Superior temporal gyrus (tissue), 1 donor: Measurements from ENCODE around the gene CCDC144A.
"Not testable (repeated sequence)": the region's sequence is repeated elsewhere in the genome, so short reads cannot be mapped to it uniquely, and the experiment has no call there.

Experiments
- DNase-seq: peaks from one replicate; pipeline ENCODE4 v3.0.0-alpha.2; 2016; ENCODE audit errors: extremely low spot score

The CCDC144A gene

GRCh38 chr17:16757520-16757919 is 67.5 kb downstream of the CCDC144A start:
- not testable (repeated sequence) for DNase-seq

DNA sequence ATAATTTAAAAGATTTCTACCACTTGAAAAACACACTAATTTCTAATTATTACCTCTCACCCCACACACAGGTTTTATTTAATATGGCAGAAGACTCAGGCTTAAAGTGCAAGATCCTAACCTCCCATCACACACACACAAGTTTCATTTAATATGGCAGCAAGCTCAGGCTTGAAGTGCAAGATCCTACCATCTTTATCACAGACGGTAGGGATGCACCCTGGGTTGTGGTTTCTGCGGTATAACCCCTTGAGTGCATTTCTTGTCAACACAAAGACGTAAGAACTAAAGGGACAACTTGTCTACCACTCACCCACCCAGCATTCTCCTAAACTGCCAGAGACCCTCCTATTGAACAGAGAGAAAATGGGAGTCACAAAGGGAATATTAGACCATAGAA is 68.1 kb downstream of the CCDC144A start:
- not testable (repeated sequence) for DNase-seq

GRCh38 chr17:16768290-16769175 is 78.5 kb downstream of the CCDC144A start:
- DNase-seq, result not testable (repeated sequence)

GRCh38 chr17:16772394-16773145 is 82.5 kb downstream of the CCDC144A start:
- not testable (repeated sequence) for DNase-seq

DNA sequence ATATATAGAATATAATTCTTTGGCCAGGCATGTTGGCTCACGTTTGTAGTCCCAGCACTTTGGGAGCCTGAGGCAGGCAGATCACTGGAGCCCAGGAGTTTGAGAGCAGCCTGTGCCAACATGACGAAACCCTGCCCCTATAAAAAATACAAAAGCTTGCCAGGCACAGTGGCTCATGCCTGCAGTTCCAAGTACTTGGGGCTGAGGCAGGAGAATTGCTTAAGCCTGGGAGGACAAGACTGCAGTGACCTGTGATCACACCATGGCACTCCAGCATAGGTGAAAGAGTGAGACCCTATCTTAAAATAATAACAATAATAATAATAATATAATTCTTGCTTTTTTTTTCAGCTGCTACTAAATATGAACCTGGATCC is 83.1 kb downstream of the CCDC144A start:
- DNase-seq, result not testable (repeated sequence)

GRCh38 chr17:16787851-16788250 is 97.8 kb downstream of the CCDC144A start:
- not testable (repeated sequence) for DNase-seq

DNA sequence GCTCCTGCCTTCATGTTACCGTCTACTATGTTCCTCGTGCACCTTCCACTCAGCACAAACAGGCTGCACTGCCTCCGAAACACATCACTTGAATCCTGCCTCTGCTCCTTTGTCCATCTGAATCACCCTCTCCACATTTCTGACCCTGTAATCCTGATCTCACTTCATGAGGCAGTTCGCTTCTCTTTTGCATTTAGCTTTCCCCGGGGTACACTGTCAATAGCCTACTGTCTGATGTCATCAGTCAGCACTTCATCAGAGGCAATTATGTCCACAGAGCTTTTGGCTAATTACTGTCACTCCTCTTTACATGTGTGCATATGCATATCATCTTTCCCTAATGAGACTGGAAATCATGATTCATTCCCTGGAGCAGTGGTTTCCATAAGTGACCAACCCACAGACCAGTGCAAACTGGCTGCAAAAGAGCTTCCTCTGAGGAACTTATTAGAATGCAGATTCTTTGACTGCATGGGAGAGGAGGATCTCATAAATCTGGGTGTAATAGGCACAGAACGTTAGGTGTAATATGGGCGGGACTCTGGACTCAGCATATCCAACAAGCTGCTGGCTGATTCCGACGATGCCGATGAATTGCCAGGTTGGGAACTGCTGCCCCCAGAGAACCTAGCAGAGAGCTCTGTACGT is 99.0 kb downstream of the CCDC144A start:
- not testable (repeated sequence) for DNase-seq

DNA sequence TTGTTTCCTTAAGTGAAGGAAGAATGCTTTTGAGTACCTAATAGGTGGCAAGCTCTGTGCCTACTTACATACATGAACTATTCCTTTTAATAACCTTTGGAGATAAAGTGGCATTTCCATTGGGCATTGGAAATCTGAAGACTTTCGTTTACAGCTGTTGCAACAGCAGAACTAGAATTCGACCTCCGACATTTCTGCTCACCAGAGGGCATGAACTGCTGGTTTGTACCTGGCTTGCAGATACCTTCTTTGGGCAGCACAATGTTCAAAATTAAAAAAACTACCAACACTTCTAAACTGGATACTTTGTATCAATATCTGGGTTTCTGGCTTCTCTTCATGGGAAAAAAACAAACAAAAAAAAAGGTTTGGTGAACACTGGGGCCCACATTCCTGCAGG is 99.6 kb downstream of the CCDC144A start:
- DNase-seq, result not testable (repeated sequence)

DNA sequence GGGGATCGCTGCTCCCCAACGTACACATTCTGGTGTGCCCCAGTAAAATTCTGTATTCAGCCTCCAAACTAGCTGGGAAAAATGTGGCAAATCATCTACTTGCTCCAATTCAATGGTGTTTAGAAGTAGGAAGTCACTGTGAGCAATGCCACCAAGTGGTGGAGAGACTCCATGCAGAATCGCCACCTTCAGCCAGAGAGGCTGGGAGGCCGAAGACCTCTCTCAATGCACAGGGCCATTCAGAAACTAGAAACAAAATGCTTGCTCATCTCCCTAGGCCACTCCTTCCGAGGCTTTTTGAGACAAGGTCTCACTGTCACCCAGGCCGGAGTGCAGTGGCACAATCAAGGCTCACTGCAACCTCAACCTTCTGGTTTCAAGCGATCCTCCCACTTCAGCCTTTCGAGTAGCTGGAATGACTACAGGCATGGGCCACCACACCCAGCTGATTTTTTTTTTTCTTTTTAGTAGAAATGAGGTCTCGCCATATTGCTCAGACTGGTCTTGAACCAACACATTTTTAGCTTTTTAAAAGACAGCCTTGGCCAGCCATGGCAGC is 100.4 kb downstream of the CCDC144A start:
- DNase-seq, result not testable (repeated sequence)

DNA sequence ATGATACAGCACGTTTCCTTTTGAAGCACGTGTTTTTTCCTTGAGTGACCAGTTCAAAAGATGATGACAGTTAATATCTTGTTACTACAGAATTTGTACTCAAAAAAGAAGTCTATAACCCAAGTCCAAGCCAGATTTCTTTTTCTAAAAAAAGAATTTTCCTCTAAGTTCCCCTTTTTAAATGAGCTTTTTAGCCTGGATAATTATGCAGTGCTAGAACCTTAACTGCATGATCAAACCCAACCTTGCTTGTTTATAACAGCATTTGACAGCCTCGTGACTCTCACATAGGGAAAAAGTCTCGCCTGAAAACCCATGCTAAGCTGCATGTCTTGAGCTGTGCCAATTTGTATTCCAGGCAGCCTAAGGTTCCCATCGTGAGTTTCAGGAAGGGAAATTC is 104.2 kb downstream of the CCDC144A start:
- not testable (repeated sequence) for DNase-seq

- not testable (repeated sequence) for DNase-seq
Observed at GRCh38 chr17:16795894-16796293, 105.9 kb downstream of the CCDC144A start.

GRCh38 chr17:16804851-16805250 is 114.8 kb downstream of the CCDC144A start:
- not testable (repeated sequence) for DNase-seq

DNA sequence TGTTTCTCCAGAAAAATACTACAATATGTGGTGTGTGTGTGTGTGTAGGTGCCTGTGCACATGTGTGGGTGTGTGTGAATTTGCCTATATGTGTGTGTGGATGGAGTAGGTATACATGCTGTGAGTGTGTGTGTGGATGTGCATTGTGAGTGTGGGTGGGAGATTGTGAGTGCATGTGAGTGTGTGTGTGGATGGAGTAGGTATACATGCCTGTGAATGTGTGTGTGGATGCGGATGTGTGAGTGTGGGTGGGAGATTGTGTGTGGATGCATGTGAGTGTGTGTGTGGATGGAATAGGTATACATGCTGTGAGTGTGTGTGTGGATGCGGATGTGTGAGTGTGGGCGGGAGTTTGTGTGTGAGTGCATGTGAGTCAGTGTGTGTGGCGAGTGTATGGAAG is 116.6 kb downstream of the CCDC144A start:
- not testable (repeated sequence) for DNase-seq

DNA sequence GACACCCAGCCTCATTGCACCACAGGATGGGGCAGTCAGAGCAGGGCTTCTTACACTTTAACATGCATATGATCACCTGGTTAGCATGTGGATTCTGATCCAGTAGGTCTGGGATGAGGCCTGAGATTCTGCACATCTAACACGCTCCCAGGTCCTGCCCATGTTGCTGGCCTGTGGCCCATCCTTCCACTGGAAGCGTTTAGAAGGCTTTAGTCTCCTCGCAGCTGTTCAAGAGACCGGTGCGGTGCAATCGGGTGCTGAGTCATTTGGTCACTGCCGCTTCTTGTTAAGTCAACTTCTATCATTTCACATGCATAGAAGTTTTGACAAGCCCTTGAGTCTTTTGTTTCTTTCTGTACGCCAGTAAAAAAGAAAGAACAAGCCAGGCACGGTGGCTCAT is 117.6 kb downstream of the CCDC144A start:
- DNase-seq, result not testable (repeated sequence)

DNA sequence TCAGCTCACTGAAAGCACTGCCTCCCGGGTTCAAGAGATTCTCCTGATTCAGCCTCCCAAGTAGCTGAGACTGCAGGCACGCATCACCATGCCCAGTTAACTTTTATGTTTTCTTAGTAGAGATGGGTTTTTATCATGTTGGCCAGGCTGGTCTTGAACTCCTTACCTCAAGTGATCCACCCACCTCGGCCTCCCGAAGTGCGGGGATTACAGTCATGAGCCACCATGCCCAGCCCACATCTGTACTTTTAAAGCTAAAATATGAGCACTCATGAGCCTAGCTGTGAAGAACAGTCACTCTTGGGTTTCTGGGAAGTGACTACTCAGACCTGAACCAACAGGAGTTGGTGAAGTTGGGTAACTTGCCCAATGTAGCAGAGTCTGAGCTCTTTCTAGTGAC is 120.2 kb downstream of the CCDC144A start:
- not testable (repeated sequence) for DNase-seq

GRCh38 chr17:16812126-16812525 is 122.1 kb downstream of the CCDC144A start:
- DNase-seq, result not testable (repeated sequence)

DNA sequence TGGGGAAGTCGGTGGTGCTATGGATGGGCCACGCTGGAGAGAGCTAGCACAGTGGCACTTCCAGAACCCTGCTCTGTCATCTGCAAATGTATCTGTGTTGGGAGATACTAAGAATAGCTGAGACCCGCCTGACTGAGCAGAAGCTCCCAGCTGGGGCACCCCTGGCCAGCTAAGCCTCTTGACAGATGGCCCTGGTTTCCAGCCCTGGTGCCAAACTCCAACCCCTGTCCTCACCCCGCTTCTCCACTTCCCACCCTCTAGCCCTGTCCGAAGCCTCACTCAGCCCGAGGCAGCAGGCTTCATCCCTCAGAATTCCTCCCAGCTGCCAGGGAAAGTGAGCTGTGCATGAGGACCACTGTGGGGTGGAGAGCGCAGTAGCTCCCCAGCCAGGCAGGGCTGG is 124.4 kb downstream of the CCDC144A start:
- no peak for DNase-seq

GRCh38 chr17:16817201-16817600 is 127.2 kb downstream of the CCDC144A start:
- DNase-seq, result no peak

GRCh38 chr17:16817940-16818339 is 127.9 kb downstream of the CCDC144A start:
- DNase-seq, result not testable (repeated sequence)

GRCh38 chr17:16818340-16818739 is 128.3 kb downstream of the CCDC144A start:
- DNase-seq, result no peak

DNA sequence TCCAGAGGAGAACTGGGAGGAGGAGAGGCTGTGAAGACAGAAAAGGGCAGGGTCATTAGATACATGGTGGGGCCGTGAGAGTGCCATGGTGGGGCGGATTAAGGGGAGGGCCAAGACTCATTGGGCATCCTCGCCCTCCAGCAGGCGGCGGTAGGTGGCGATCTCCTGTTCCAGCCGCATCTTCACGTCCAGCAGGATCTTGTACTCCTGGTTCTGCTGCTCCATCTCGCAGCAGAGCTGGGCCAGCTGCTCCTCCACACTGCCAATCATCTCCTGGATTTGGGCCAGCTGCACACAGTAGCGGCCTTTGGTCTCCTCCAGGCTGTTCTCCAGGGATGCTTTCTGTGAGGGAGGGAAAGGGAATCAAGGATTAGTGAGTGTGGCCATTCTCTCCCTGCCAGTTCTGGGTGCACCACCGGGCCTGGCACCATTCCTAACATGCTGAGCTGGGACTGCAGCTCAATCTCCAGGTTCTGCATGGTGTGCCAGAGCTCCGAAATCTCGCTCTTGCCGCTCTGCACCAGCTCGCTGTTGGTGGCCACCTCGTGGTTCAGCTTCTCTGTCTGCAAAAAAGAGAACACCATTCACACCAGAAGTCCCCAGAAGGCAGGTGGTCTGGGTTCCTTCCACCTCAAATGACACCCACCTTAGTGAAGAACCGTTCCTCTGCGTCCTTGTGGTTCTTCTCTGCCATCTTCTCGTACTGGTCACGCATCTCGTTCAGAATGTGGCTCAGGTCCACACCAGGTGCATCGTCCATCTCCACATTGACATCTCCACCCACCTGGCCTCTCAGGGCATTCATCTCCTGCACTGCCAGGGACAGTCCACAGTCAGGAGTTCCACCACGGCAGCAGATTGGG is 129.0 kb downstream of the CCDC144A start:
- no peak for DNase-seq
